Suprapubic skin (tissue), 3 donors: ENCODE data around the gene HGF.

Experiments used
- EP300 ChIP-seq: sonication (generic); formaldehyde crosslinking; IDR thresholded peaks from one replicate; pipeline ENCODE4 v1.6.1; 2017; ENCODE audit warnings: antibody characterized with exemption
- POLR2A ChIP-seq, 2 donors: fragments of 450-650 bp; IDR thresholded peaks; one replicate each; pipeline ENCODE4 v1.6.1; 2017; ENCODE audit warnings: antibody characterized with exemption in 2 of 2, mild to moderate bottlenecking in 2 of 2, moderate library complexity in 2 of 2
- TF ChIP-seq, protein P1 (sequence below), 2 donors: fragments of 200-600 bp in 1 of 2; fragments of 450-650 bp in 1 of 2; sonication (generic) in 1 of 2; IDR thresholded peaks; one replicate each; pipeline ENCODE4 v1.5.1; 2016 to 2019; ENCODE audit warnings: antibody characterized with exemption in 2 of 2, mild to moderate bottlenecking in 1 of 2, moderate library complexity in 1 of 2

DNA sequence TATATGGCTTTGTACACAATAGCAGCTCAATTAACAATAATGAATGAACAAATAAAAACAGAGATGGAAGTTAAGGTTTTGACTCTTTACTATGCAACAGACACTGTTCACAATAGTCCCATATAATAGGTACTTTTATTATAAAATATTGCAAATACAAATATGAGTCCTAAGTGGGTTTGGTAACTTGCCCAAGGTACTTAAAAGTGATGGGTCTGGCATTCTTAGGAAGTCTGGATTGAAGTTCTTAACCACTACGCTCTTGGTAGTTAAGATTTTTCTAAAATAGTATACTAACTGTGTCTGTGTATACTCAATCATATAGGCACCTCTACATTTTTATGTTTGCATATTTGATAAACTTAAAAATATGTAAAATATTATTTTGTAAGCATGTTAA lies 55.5 kb downstream of the HGF start:
- TF ChIP-seq, protein P1, sequence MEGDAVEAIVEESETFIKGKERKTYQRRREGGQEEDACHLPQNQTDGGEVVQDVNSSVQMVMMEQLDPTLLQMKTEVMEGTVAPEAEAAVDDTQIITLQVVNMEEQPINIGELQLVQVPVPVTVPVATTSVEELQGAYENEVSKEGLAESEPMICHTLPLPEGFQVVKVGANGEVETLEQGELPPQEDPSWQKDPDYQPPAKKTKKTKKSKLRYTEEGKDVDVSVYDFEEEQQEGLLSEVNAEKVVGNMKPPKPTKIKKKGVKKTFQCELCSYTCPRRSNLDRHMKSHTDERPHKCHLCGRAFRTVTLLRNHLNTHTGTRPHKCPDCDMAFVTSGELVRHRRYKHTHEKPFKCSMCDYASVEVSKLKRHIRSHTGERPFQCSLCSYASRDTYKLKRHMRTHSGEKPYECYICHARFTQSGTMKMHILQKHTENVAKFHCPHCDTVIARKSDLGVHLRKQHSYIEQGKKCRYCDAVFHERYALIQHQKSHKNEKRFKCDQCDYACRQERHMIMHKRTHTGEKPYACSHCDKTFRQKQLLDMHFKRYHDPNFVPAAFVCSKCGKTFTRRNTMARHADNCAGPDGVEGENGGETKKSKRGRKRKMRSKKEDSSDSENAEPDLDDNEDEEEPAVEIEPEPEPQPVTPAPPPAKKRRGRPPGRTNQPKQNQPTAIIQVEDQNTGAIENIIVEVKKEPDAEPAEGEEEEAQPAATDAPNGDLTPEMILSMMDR (IDR thresholded peaks at IDR 0.05) = no peak
- TF ChIP-seq EP300 (no peak), POLR2A (IDR thresholded peaks at IDR 0.05) (no peak)
